Measurements from ENCODE around the gene CD99.
A peak's percentile ranks its signal among the peaks of the same experiment; 100 is the strongest.

Gene CD99

GRCh38 chrX:2698604-2699003 is 7.5 kb downstream of the CD99 start:
- no peak for DNase-seq (ENCODE audit: low read depth in 2 of 2)

GRCh38 chrX:2699959-2700358 is 8.9 kb downstream of the CD99 start:
- DNase-seq (ENCODE audit: low read depth in 2 of 2) = no peak

DNA sequence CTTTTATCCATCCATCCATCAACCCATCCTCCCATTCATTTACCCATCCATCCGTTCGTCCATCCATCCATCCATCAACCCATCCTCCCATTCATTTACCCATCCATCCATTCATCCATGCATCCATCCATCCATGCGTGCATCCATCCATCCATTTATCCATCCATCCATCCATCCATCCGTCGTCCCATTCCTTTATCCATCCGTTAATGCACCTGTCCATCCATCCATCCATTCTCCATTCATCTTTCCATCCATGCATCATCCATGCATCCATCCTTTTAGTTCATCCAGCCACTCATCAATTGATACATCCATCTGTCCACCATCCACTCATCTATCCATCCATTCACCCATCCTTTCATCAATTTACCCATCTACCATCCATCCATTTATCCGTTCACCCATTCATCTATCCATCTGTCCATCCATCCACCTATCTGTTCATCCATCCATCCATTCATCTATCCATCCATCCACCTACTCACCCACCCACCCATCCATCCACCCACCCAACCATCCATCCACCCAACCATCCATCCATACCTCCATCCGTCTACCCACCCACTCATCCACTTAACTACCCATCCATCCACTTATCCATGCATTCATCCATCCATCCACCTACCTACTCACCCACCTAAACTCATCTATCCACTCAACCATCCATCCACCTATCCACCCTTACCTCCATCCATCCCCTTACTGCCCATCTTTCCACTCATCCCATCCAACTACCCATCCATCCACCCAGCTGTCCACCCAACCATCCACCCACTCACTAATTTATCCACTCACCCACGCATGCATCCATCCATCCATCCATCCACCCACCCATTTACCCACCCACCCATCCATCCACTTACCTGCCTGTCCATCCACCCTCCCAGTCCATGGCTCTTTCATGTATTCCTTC is 9.6 kb downstream of the CD99 start:
- no peak for DNase-seq (ENCODE audit: low read depth in 2 of 2)

DNA sequence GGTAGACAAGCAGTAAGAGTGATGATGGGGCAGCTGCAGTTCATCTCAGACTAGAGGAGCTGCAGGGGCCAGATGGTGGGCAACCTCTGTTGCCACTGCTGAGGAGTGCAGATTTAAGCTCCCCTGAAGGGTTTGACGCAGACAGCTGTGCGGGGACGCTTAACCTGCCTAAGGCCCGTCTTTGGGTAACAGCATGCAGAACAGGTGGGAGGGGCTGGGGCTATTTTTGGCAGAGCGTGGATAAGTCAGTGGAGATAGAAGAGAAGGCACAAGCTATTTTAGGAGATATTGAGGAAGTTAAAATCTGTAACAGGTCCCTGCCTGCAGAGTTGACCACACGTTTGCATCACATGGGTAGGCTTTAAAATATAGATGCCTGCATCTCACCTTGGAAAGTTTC is 10.5 kb downstream of the CD99 start:
- no peak for DNase-seq (ENCODE audit: low read depth in 2 of 2)

GRCh38 chrX:2703991-2704369 is 12.9 kb downstream of the CD99 start:
- no peak for DNase-seq (ENCODE audit: low read depth in 2 of 2)

- DNase-seq (ENCODE audit: low read depth in 2 of 2) = no peak
Observed at GRCh38 chrX:2705046-2705832, 14.1 kb downstream of the CD99 start.

GRCh38 chrX:2707334-2707760 is 16.3 kb downstream of the CD99 start:
- DNase-seq (ENCODE audit: low read depth in 2 of 2) = peak in 1 of 2 donors; percentile 23

DNA sequence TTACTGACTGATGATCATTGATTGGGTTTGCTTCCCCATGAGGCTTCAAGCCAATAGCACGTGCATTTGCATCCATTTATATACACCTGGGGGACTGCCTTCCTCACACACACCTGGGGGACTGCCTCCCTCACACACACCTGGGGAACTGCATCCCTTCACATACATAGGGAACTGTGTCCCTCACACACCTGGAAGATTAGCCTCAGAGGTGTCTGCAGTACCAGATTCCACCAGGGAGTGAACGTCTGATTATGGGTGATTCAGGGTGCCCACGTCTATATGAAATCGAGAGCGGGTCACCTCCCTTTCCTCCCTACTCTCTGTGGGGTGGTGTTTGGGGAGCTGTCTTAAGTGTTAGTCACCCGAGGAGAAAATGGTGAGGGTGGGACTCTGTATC is 16.9 kb downstream of the CD99 start:
- no peak for DNase-seq (ENCODE audit: low read depth in 2 of 2)

GRCh38 chrX:2708592-2709188 is 17.6 kb downstream of the CD99 start:
- no peak for DNase-seq (ENCODE audit: low read depth in 2 of 2)

DNA sequence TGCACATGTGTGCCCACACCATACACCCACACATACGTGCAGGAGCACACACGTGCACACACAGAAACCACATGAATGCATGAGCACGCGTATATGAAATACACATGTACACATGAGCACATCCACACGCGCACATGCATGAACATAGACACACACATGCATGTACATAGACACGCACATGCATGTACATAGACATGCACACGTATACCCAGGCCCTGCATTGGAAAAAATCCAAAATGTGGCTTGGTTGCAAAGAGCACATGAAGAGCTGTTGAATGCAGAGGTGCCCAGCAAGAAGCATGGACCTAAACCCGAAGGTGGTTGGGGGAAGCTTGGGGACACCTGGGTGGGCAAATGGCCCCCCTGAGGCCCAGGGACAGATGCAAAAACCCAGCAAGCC is 18.5 kb downstream of the CD99 start:
- DNase-seq (ENCODE audit: low read depth in 2 of 2) = no peak

- DNase-seq (ENCODE audit: low read depth in 2 of 2) = peak in 1 of 2 donors; percentile 32
Observed at GRCh38 chrX:2710041-2710840, 19.1 kb downstream of the CD99 start.

DNA sequence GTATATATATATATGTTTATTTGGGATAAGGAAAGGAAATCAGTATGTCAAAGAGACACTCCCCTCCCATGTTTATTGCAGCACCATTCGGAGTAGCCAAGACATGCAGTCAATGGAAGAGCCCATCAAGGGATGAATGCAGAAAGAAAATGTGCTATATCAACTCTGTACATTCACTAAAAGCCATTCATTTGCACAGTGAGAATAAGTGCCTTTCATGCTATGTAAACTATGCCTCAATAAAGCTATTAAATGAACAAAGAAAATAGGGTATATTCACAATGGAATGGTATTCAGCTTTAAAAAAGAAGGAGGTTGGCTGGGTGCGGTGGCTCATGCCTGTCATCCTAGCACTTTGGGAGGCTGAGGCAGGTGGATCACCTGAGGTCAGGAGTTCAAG is 20.3 kb downstream of the CD99 start:
- DNase-seq (ENCODE audit: low read depth in 2 of 2) = no peak

GRCh38 chrX:2712428-2712827 is 21.3 kb downstream of the CD99 start:
- no peak for DNase-seq (ENCODE audit: low read depth in 2 of 2)

DNA sequence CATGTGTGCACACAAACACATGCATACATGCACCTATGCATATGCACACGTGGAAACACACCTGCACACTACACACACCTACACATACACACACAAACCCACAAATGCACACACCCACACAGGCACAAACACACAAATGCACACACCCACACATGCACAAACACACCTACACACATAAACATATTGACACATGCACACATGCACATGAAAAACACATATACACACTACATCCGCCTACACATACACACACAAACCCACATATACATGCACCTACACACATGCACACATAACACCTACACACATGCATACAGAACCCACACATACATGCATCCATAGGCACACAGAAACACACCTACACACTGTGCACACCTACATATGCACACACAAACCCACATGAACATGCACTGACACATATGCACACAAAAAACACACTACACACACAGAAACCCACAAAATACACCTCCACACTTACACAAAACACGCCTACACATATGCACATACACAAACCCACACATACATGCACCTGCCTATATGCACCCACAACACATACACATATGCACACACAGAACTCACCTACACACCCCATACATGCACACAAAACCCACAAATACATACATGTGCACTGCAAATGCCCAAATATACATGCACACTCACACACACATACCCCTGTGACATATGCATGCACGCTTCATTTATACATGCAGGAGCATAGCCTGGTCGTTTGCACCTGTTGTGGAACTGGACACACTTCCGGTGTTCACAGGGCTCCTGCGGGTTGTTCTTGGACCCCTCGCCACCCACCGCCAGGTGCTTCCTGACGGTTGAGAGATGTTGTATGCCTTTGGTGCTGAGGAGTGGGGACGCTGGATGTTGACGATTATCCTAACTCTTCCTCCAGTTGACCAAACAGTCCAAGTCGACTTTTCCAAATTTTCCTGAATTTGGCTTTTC is 22.1 kb downstream of the CD99 start:
- no peak for DNase-seq (ENCODE audit: low read depth in 2 of 2)

- DNase-seq (ENCODE audit: low read depth in 2 of 2) = no peak
Observed at GRCh38 chrX:2714551-2714950, 23.5 kb downstream of the CD99 start.

GRCh38 chrX:2715066-2715600 is 24.0 kb downstream of the CD99 start:
- no peak for DNase-seq (ENCODE audit: low read depth in 2 of 2)

DNA sequence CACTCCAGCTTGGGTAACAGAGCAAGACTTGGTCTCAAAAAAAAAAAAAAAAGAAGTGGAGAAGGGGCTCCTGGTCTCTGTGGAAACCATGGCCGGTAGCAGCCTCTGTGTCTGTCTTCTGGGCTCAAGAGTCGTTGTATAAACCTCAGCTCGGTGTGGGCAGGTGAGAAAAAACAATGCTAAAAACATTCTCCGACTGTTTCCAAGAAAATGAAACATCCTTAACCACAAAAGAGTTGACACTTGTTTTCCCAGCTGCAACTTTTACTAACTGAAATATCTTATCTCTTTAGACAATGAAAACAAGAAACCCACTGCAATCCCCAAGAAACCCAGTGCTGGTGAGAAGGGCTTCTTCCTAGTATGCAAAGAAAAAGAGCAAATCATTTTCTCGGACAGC is 26.2 kb downstream of the CD99 start:
- no peak for DNase-seq (ENCODE audit: low read depth in 2 of 2)

DNA sequence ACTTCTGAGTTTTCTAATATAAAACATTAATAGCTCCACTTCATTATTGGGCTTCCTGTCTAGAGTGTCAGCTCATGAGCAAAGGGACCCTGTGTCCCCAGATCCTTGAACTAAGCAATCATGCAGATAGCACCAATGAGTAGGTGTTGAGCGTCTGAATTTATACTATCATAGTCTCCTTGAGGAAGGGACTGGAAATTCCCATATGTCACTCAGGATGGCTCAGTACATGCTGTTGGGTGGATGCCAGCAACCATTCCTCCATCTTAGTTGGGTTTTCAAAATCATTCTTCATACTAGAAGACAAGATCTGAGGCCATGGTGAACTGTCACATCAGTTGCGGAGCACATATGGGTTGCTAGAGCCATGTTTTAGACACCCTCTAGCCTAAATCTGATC is 27.7 kb downstream of the CD99 start:
- no peak for DNase-seq (ENCODE audit: low read depth in 2 of 2)

DNA sequence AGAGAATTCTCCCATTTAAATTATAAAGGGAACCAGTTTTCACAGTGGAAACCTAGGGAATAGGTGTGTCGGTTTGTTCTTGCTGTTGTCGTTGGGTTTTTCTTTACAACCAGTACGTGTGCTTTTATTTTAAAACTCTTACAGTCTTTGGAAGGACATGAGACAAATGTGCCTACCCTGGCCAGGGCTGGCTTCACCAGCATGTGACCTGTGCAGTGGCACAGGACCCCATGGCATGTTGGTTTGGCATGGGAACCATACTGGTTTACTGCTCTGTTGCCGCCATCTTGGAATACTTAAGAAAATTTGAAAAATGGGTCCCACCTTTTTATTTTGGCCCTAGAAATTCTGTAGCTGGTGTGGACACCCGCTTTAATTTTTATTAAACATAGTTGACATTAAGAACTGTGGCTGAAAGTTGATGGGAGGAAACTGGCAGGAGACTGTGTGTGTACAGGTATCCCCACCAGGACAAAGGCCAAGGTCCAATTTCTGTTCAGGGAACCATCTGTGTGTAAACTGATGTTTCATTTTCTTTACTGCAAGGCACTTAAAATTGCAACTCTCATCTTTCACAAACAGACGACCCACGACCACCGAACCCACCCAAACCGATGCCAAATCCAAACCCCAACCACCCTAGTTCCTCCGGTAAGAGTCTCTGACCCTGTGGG is 28.8 kb downstream of the CD99 start:
- no peak for DNase-seq (ENCODE audit: low read depth in 2 of 2)

Measured in stimulated activated CD4-positive, alpha-beta T cell treated with anti-CD3 and anti-CD28 coated beads, Interleukin-1b, Interleukin-23, amount 100 ng/mL, for 4 hours (primary cell).